NCI-H146 treated with DMSO at 0.1 percent for 48 hours (cell line): ENCODE results near the gene MCAM.
A peak's percentile ranks its signal among the peaks of the same experiment; 100 is the strongest.

ENCODE experiments used
- DNase-seq: peaks from one replicate; lab custom pipeline; 2025; ENCODE audit not compliant: unreplicated experiment; lab: John Stamatoyannopoulos, UW

MCAM gene

DNA sequence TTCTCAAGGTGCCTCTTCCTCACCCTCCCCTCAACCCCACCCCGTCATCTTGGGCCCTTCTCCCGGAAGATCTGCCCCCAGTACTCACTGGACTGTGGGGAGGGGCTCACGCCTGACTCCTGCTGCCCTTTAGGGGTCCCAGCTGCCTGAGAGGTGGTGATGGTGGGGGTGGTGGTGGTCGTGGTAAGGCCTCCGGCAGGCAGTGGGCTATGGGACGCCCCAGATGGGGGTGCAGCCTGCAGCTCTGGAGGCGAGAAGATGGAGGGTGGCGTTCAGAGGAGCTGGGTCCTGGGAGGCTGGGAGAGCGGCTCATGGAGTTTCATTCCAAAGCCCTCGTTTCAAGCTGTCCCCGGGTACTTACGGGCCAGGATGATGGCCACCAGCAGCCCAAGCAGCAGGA is 28.8 kb upstream of the MCAM start:
- DNase-seq, result no peak

DNA sequence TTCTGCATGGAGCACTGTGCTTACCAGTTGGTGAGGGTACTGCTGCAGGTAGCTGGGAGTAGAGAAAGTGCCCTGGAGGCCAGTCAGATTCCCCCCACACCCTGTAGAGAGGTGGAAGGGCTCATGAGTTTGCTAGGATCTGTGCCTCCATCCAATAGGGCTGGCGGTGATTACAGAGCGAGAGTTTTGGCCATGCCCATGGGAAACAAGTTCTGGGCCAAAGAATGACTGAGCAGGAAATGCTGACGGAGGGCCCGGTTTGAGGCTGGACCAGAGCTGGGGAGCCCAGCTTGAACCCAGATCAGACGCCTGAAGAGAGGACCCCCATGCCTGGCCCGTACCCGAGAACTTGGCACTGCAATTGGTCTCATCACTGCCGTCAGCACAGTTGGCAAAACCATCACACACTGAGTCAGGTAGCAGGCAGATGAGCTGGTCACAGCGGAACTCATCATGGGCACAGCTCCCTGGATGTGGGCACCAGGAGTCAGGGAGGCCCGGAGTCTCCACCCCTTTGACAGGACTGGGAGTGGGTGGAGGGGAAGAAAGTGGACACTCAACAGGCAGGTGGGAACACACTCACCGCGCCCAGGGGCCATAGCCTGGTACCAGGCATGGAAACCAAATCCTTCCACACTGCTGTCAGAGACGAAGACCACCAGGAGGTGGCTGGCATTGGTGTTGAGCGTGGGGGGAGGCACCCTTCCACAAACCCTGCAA is 27.5 kb upstream of the MCAM start:
- no peak for DNase-seq

DNA sequence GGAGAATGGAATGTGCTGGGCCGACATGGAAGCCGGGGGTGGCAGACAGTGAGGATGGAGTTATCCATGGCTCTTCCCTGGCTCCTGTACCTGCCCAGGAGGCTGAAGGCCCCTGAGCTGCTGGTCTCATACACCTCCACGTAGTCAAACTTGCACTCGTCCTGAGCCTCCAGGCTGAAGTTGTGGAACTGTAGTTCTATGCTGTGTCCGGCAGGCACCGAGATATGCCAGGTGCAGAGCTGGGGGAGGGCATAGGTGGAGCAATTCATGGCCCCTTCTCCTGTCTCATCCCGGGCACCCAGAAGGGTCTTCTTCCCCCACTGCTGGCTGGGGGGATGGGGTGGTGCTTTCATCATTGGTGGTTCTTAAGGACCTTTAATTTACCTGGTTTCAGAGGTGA is 26.8 kb upstream of the MCAM start:
- DNase-seq, result no peak

DNA sequence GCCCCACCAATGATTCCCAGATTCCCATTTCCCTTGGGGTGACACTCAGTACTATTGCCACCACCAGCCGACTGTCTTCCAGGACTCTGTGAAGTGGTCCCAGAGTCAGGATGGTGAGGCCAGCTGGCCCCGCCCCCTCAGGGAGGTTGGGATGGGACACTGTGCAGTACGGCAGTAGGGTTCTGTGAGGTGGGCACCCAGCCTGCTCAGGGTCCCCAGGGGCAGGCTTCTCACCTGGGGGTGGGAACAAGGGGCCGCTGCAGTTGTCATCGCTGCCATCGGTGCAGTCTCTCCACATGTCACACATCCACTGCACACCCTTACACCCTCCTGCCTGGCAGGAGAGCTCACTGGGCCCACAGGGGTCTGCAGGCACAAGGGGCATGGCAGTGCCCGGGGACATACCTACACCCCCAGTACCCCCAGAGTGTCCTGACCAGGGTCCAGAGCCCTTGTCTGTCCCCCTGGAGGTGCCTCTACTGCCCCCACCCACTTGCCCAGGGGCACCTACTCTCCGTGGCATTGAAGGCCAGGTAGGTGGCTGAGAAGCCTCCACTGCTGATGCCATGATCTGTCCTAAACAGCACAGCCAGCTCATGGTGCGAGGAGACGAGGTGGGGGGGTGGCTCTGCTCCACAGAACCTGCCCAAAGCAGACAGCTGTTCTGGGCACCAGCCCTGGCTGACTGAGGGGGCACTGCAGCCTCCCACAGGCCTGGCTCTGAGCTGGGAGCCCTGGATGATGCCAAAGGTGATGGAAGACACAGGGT is 25.6 kb upstream of the MCAM start:
- DNase-seq, result no peak

DNA sequence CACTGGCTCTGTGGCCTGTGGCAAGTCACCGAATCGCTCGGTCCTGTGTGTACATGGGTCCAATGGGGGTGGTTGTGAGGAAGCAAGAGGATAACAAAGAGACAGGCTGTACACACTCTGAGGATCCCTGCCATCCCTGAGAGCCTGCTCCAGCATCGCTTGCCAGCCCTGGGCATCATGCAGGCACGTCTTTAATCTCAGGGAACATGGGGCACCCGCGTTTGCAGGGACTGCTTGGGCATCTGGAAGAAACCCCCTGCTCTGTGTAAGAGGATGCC is 25.0 kb upstream of the MCAM start:
- no peak for DNase-seq

DNA sequence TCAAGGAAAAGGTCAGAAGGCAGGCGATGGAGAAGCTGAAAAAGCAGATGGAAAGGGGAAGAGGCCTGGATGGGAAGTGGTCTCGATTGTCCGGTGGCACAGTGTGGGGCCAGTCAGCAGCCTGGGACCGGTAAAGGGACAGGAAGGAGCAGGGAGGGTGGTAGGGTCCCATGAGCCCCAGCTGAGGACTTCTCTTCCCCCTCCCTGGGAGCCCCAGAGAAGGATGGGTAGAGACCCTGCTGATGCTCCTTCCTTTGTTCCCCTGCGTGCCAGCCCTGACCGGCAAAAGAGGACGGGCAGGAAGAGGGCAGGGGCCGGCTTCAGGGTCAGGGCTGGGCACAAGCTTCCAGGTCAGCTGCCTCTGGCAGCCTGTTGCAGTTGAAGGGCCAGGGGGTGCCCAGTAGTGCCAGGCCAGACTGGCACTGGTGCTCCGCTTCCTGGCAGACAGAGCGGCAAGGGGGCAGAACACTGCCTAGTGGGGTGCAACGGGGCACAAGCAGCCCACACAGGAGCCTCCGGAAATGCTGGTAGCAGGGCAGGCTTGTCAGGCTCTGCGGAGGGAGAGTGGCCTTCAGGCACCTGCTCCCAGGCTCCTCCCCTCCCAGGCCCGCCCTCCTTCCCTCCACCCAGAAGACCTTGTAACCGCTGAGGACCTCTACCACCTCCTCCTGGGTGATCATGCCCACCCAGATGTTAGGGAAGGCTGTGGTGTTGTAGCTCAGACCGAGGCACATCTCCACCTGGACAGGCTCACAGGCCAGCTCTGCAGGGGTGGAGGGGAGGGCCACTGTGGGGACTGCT is 24.5 kb upstream of the MCAM start:
- no peak for DNase-seq

DNA sequence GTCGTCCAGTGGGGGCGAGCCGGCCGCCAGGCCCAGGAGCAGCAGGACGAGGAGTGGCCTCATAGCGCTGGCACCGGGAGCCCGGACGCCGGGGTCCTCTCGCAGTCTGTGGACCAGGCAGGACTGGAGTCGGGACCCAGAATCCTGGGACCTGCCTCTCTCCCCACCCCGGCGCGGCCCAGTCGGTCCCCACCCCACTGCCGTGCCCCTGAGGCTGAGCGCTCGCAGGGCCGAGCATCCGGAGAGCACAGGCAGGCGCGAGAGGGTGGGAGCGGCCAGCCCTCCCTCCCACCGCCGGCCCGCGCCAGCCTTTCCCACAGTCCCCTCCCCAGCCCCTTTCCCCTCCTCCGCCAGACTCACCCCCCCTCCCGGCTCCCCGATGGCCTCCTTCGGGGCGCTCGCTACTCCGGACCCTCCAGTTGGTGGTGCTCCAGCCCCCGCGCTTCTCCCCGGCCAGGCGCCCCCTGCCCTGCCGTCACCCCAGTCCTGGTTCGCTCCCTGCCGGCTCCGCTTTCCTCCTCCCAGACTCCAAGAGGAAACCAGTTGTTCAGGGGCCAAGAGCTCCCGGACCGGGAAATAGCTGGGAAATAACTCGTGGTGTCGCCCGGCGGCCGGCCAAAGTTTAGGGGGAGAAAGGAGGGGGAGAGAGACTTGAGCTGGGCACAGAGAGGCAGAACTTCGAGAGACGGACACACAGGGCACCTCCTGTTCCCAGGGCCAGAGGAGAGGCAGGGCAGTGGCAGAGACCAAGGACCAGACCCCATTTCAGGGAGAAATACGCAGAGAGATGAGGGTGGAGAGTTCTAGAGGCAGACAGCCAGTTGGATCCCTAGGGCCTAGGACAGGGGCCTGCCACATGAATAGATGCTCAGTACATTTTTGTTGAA is 23.6 kb upstream of the MCAM start, which contains the start of gene C1QTNF5:
C1QTNF5 (minus strand) TSS at position 549 of the 887 bp plus-strand sequence; CDS start at position 63, 486 bp downstream.
- no peak for DNase-seq

DNA sequence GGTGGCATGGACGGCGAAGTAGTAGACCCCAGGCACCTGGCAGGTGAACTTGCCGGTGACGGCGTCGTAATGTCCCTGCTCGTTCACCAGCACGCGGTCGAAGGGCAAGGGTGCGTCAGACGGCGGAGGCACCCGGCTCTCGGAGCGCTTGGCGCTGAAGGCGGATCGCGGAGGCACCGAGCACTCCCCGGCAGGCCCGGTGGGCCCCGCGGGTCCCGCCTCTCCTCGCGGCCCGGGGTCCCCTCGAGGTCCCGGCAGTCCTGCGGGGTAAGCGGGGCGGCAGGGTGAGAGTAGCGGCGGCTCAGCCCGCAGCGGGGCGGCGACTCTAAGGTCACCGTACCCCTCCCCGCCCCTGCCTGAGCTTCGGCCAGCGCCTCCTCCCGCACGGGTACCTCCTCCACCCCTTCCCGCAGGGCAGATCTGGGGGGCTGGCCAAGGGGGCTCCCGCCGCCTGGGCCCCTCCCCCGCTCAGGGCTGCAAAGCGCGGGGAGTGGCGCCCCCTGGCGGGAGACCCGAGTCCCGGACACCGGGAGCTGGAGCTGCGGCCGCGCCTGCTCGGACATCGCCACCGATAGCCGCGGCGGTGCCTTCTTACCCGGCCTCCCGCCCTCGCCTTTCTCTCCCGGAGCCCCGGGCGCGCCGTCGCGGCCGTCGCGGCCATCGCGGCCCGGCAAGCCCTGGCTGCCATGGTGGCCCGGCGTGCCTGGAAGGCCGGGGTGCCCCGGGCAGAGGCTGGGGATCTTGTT is 22.8 kb upstream of the MCAM start:
- DNase-seq, result no peak

DNA sequence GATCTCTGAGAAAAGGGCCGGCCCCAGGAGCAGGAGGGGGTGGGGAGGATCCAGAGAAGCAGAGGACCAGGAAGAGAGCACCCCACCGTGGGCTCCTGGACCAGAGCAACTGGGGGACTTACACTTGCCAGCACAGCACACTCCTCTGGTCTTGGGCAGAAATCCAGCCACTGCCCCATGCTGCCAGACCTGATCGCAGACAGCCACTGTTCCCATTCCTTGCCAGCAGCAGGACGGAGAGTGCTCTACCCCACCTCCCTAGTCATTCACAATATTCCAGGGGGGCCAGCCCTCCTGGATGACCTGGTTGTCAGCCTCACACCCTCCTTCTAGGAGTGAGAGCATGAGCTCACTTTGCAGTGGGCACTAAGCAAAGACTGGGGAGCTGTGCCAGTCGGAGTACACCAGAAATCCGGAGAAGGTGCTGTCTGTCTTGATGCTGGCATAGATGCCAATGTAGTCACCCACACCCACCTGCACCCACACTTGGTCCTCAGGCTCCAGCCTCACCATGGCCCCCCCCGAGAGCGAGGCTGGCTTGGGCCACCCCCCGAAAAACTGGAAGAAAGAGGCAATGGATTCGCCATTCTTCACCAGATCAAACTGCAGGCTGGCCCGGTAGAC is 22.1 kb upstream of the MCAM start:
- DNase-seq, result no peak

DNA sequence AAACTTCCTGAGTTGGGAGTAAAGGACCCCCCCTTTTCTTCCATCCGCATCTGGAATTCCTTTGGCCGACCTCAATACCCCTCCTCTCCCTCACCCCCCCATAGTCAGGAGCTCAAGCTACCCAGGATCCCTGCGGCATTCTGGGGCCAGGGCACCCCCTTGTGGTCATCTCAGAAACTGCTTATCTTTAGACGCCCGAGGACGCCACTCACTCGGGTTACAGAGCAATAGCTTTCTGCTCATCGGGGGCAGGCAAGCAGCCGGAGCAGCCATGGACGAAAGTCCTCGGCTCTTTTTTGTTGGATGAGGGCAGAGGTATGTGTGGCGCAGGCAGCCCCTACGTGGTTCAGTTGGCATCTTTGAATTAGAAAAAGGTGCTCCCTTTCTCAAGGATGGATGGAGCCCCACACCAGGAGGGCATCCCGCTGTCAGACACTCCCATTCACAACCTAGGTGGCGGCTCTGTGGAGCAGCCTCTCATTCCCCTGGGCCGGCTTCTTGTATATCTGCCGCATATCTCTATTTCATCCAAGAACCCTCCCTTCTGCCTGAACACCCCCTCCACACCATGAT is 21.5 kb upstream of the MCAM start:
- DNase-seq, result peak; percentile 32

DNA sequence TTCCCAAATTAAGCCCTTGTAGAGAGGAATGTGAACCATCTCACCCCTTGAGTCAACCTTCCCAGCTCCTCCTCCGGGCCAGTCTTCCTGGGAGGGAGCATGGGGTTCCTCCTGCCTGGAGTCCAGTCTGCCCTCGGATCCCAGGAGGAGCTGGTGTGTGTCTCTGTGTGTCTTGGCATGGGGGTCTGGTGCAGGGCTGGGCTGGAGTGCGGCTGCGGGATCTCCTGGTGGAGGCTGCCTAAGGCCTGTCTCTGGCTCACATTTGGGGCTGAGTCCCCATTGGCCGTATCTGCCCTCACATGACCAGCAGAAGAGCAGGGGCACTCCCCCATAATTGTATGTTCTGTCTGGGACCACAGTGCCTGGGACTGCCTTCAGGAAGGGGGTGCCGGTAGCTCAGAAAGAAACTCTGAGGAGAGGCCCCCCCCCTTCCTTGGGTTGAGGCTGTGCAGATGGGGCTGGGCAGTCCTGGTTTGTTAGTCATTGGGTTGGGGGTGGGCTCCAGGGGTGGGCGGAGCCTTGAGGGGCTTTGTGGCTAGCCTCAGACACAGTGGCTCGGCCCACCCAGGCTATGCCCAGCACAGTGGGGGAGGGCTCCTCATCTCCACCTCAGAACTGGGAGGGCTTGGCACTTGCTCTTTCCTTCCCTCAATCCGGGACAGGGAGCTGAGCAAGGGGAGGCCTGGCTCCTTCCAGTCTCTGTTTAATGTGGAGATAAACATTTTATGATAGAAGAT is 20.8 kb upstream of the MCAM start:
- DNase-seq, result no peak

DNA sequence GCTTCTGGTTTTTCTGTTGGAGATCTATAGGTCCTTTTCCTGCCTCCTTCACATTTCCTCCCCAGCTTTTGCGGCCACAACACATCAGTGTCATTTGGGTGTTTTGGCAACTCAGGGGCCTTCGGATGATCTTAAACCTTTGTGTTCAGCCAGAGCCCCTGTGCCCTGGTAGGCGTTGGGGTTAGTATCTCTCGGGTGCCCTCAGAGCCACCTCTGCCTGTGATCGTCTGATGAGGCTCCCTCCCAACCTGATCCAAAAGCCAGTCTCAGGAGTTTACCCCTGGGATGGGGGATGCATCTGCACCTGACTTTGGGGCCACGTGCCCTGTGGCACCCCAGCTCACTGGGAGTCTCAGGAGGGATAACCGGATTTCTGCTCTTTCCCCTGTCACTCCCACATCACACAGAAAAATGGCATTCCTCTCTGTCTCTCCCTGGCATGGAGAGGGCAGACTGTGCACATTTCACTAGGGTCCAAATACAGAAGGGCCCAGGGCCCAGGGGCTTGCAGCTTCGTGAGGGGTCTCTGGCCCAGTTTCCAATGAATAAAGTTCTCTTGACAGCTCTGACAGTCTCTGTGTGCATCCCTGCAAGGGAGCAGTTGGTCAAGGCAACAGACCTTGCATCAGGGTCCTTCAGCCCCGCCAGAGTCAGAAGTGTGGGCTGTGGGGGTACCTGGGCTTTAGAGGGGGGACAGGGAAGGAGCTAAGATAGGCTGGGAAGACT is 20.0 kb upstream of the MCAM start:
- DNase-seq, result no peak

DNA sequence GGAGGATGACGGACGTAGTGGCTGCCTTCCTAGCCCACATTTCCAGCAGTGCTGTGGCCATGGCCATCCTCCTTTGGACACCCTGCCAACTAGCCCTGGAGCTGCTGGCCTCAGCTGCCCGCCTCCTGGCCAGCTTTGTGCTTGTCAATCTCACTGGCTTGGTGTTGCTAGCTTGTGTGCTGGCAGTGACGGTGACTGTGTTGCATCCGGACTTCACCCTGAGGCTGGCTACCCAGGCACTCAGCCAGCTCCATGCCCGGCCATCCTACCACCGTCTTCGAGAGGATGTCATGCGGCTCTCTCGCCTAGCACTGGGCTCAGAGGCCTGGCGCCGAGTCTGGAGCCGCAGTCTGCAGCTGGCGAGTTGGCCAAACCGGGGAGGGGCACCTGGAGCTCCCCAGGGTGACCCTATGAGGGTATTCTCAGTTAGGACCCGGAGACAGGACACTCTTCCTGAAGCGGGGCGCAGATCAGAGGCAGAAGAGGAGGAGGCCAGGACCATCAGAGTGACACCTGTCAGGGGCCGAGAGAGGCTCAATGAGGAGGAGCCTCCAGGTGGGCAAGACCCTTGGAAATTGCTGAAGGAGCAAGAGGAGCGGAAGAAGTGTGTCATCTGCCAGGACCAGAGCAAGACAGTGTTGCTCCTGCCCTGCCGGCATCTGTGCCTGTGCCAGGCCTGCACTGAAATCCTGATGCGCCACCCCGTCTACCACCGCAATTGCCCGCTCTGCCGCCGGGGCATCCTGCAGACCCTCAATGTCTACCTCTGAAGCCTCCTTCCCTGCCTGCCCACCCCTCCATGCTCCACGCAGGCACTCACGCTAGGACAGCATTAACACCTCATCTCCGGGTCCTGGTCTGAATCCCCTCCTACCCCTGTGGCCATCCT is 19.0 kb upstream of the MCAM start:
- DNase-seq, result no peak

DNA sequence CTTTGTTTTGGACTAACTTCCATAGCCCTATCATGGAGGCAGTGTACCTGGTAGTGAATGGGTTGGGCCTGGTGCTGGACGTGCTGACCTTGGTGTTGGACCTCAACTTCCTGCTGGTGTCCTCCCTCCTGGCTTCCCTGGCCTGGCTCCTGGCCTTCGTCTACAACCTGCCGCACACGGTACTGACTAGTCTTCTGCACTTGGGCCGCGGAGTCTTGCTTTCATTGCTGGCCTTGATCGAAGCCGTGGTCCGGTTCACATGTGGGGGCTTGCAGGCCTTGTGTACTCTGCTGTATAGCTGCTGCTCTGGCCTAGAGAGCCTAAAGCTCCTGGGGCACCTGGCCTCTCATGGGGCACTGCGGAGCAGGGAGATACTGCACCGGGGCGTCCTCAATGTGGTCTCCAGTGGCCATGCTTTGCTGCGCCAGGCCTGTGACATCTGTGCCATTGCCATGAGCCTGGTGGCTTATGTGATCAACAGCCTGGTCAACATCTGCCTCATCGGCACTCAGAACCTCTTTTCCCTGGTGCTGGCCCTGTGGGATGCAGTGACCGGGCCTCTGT is 18.2 kb upstream of the MCAM start:
- DNase-seq, result no peak

DNA sequence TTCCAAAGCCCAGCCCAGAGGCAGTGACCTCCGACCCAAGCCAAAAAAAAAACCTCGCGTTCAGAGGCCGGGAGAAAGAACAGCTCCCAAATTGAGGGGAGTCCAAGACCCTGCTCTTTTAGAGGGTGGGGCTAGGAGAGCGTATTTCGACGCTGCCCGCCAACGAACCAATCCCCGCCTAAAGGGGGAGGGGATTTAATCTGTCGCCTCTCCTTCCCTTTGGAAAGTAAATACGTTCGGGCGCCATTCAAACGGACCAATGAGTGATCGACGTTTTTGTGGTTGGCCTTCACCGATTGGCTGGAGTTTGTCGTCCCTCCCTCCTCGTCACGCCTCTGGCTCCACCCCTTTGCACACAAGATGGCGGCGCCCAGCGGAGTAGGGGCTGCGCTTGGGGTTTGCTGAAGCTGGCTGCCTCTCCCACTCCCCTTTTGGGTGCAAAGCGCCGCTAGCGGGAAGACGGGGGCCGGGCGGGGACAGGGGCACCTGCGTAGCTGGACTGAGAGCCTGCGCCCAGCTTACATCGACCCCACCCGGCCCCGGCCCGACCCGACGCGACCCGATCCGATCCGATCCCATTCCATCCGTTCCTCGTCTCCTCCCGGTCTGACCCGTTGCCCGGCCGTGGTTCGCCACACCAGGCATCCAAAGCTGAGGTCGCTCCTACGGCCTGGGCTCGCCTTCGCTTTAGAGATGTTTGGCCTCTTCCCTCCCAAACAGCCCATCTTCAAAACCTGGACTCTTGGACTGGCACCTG is 17.4 kb upstream of the MCAM start, which contains the start of gene RNF26:
RNF26 (plus strand) TSS at position 354 of the 757 bp plus-strand sequence. CDS start 596 bp downstream, outside the sequence.
- DNase-seq, result peak; percentile 98
